Measurements from ENCODE around the gene RAD51C. TPM values are rescaled to one million over a fixed set of nuclear protein-coding genes. Genes with fewer than 3 reads are reported as not detected.

RAD51C gene
- total RNA-seq, 1 donor from 2014 or later: 48.7 TPM

DNA sequence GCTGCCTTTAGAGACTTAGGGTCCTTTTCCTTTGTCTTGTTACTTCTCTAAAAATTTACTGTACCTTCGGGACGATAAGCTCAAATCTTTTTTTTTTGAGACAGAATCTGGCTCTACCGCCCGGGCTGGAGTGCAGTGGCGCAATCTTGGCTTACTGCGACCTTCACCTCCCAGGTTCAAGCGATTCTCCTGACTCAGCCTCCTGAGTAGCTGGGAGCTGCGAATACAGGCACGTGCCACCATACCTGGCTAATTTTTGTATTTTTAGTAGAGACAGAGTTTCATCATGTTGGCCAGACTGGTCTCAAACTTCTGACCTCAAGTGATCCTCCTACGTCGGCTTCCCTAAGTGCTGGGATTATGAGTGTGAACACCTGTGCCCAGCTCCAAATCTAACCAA lies 7.4 kb downstream of the RAD51C start:
- Mint-ChIP-seq H3K36me3 (ENCODE audit: low read depth) (peaks cover 7% of the 10 kb centered on the region), H3K4me3 (no peak overlapping the region), H3K9me3 (no peaks in the 10 kb centered on the region), H3K27me3 (ENCODE audit: low read depth) (no peaks in the 10 kb centered on the region), H3K4me1 (peaks cover 1% of the 10 kb centered on the region), H3K27ac (ENCODE audit: unreplicated experiment) (no peak overlapping the region)
- TF ChIP-seq, protein P1, sequence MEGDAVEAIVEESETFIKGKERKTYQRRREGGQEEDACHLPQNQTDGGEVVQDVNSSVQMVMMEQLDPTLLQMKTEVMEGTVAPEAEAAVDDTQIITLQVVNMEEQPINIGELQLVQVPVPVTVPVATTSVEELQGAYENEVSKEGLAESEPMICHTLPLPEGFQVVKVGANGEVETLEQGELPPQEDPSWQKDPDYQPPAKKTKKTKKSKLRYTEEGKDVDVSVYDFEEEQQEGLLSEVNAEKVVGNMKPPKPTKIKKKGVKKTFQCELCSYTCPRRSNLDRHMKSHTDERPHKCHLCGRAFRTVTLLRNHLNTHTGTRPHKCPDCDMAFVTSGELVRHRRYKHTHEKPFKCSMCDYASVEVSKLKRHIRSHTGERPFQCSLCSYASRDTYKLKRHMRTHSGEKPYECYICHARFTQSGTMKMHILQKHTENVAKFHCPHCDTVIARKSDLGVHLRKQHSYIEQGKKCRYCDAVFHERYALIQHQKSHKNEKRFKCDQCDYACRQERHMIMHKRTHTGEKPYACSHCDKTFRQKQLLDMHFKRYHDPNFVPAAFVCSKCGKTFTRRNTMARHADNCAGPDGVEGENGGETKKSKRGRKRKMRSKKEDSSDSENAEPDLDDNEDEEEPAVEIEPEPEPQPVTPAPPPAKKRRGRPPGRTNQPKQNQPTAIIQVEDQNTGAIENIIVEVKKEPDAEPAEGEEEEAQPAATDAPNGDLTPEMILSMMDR (conservative IDR thresholded peaks at IDR 0.05): no peak
- no peak for DNase-seq (ENCODE audit: low read depth, low spot score)

- no peak overlapping the region for H3K4me3 Mint-ChIP-seq
- no peaks in the 10 kb centered on the region for H3K9me3 Mint-ChIP-seq
- H3K27ac Mint-ChIP-seq (ENCODE audit: unreplicated experiment): no peak overlapping the region
- no peaks in the 10 kb centered on the region for H3K27me3 Mint-ChIP-seq (ENCODE audit: low read depth)
- TF ChIP-seq, protein P1 (conservative IDR thresholded peaks at IDR 0.05): no peak
- H3K4me1 Mint-ChIP-seq: no peaks in the 10 kb centered on the region
- DNase-seq (ENCODE audit: low read depth, low spot score): no peak
- H3K36me3 Mint-ChIP-seq (ENCODE audit: low read depth): peaks cover 7% of the 10 kb centered on the region
These were observed 9.7 kb downstream of the RAD51C start for GRCh38 chr17:58702045-58702476.

DNA sequence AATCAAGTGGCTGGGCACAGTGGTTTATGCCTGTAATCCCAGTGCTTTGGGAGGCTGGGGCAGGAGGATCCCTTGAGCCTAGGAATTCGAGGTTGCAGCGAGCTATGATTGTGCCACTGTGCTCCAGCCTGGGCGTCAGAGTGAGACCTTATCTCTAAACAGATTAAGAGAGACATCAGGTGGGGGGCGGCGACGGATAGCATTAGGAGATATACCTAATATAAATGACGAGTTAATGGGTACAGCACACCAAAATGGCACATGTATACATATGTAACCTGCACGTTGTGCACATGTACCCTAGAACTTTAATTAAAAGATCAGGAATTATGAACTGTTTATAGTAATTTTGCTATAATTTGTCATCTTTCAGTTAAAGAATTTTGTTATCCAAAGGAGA lies 10.3 kb downstream of the RAD51C start:
- TF ChIP-seq, protein P1 (conservative IDR thresholded peaks at IDR 0.05): no peak

GRCh38 chr17:58703137-58703915 lies 10.9 kb downstream of the RAD51C start:
- Mint-ChIP-seq H3K27ac (ENCODE audit: unreplicated experiment) (no peak overlapping the region), H3K4me3 (no peak overlapping the region), H3K9me3 (no peaks in the 10 kb centered on the region), H3K4me1 (no peaks in the 10 kb centered on the region), H3K27me3 (ENCODE audit: low read depth) (no peaks in the 10 kb centered on the region), H3K36me3 (ENCODE audit: low read depth) (peaks cover 7% of the 10 kb centered on the region)
- DNase-seq (ENCODE audit: low read depth, low spot score): no peak
- TF ChIP-seq, protein P1 (conservative IDR thresholded peaks at IDR 0.05): no peak

More for the DNA sequence above, 10.3 kb downstream of the RAD51C start:
- Mint-ChIP-seq H3K9me3 (no peaks in the 10 kb centered on the region), H3K27me3 (ENCODE audit: low read depth) (no peaks in the 10 kb centered on the region), H3K36me3 (ENCODE audit: low read depth) (peaks cover 7% of the 10 kb centered on the region), H3K4me3 (no peak overlapping the region), H3K4me1 (no peaks in the 10 kb centered on the region), H3K27ac (ENCODE audit: unreplicated experiment) (no peak overlapping the region)
- DNase-seq (ENCODE audit: low read depth, low spot score): no peak

DNA sequence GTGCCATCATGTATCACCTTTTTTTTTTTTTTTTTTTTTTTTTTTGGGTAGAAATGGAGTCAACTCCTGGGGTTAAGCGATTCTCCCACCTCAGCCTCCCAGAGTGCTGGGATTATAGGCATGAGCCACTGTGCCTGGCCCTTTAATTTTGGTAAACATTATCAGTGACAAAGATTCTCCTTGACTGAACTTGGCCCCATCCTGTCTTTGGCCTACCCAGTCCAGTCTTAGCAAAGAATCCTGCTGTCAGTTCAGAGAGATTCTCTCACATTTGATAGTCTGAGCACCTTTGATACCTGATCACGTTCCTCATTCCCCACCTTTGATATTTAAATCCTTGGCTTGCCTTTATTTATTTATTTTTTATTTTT lies 11.5 kb downstream of the RAD51C start:
- Mint-ChIP-seq H3K4me3 (no peak overlapping the region), H3K27ac (ENCODE audit: unreplicated experiment) (no peak overlapping the region), H3K36me3 (ENCODE audit: low read depth) (peaks cover 7% of the 10 kb centered on the region), H3K9me3 (no peaks in the 10 kb centered on the region), H3K4me1 (no peaks in the 10 kb centered on the region), H3K27me3 (ENCODE audit: low read depth) (no peaks in the 10 kb centered on the region)
- no peak for DNase-seq (ENCODE audit: low read depth, low spot score)
- TF ChIP-seq, protein P1 (conservative IDR thresholded peaks at IDR 0.05): no peak

Data from neural crest cell (in vitro differentiated cells).